ENCODE results near the gene C15orf40. TPM values are rescaled to one million over a fixed set of nuclear protein-coding genes. Genes with fewer than 3 reads are reported as not detected.
"Not testable (repeated sequence)": the region's sequence is repeated elsewhere in the genome, so short reads cannot be mapped to it uniquely, and the experiment has no call there.

C15orf40 gene
- total RNA-seq, 4 donors from 2014 or later, result 10.7 to 33.8 (median 19.9) TPM

DNA sequence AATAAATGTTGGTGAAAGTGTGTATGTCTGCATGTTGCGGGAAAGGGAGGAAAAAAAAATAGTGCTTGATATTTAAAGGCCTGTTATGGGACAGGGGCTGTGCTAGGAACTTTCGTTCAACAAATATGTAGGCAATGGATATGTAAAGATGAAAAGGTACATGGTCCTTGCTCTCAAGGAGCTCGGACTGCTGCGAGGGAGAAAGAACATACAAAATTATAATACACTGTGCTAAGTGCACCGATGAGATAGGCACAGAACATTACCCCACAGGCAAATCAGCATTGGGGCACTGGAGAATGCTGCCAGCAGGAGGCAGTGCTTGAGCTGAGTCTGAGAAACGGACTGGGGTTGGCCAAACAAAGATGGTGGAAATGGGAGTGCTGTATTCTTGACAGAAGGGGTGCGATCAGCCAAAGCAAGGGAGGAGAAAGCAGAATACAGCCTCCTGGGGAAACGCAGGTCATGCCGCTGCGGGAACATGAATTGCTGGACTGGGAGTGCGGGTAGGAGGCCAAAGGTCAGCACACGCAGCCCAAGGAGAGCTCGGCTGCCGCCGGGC lies 649 bp downstream of the C15orf40 start:
- peak; percentile 55 to 87 (median 84) for DNase-seq
- no peak for TF ChIP-seq POLR2A (IDR thresholded peaks at IDR 0.05)
- TF ChIP-seq, protein P1, sequence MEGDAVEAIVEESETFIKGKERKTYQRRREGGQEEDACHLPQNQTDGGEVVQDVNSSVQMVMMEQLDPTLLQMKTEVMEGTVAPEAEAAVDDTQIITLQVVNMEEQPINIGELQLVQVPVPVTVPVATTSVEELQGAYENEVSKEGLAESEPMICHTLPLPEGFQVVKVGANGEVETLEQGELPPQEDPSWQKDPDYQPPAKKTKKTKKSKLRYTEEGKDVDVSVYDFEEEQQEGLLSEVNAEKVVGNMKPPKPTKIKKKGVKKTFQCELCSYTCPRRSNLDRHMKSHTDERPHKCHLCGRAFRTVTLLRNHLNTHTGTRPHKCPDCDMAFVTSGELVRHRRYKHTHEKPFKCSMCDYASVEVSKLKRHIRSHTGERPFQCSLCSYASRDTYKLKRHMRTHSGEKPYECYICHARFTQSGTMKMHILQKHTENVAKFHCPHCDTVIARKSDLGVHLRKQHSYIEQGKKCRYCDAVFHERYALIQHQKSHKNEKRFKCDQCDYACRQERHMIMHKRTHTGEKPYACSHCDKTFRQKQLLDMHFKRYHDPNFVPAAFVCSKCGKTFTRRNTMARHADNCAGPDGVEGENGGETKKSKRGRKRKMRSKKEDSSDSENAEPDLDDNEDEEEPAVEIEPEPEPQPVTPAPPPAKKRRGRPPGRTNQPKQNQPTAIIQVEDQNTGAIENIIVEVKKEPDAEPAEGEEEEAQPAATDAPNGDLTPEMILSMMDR (IDR thresholded peaks at IDR 0.05), result peak; percentile 30 to 80 (median 70)
- no peaks in the 10 kb centered on the region for H3K27me3 ChIP-seq
- no peaks in the 10 kb centered on the region for H3K9me3 ChIP-seq
- H3K4me1 ChIP-seq, result peaks cover 0 to 21% (median 8%) of the 10 kb centered on the region in 4 donors
- peaks cover 0 to 39% (median 0%) of the 10 kb centered on the region in 3 donors for H3K36me3 ChIP-seq
- H3K27ac ChIP-seq, result peak overlapping the region; percentile 70 to 90 (median 84)
- peak overlapping the region; percentile 67 to 94 (median 80) for H3K4me3 ChIP-seq

DNA sequence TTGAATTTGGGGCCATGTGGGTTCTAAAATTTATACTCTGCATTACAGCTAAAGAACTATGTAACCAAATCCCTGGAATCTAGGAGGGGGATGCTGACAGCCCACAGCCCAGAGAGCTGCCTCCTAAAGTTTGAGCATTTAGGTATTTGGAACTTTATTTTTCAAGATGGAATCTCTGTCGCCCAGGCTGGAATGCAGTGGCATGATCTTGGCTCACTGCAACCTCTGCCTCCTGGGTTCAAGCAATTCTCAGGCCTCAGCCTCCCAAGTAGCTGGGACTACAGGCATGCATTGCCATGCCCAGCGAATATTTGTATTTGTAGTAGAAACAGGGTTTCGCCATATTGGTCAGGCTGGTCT lies 10.8 kb downstream of the C15orf40 start:
- peaks cover 0 to 10% (median 0%) of the 10 kb centered on the region in 3 donors for H3K36me3 ChIP-seq
- H3K9me3 ChIP-seq, H3K4me3 ChIP-seq, H3K27me3 ChIP-seq, DNase-seq, H3K27ac ChIP-seq, H3K4me1 ChIP-seq: not testable (repeated sequence)

DNA sequence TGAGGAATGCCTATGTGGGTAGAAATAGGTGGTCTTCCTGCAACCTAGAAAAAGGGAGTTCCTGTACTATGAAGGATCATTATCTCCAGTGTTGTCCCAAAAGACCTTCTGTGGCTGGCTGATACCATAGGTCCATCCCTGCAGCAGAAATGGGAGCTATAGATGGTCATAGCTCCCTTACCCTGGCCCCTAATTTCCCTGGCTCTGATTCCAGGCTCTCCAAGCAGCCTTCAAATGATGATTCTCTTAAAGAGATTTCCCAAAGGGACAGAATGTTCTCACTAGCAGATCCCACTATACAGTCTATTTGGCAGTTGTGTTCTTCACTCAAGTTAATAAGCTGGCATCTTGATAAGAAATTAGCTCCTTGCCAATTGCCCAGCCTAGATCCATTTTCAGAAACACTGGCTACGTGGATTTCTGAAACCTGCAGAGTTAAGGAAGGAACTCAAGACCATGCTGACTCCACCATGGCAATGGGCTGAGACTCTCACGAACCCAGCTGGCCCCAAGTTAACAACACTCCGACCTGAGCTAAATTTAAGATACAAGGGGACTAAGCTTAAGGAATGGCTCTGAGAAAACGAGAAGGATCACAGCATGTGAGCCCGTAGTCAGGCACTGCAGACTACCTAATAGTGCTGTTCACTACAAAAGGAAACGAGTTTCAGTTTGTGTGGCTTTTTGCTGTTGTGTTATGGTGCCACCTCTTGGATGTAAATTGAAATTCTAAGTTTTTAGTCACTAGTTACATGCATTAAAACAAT lies 11.4 kb downstream of the C15orf40 start:
- no peak overlapping the region for H3K27ac ChIP-seq
- no peaks in the 10 kb centered on the region for H3K27me3 ChIP-seq
- peaks cover 0 to 5% (median 0%) of the 10 kb centered on the region in 3 donors for H3K36me3 ChIP-seq
- no peak for TF ChIP-seq POLR2A (IDR thresholded peaks at IDR 0.05)
- TF ChIP-seq, protein P1 (IDR thresholded peaks at IDR 0.05), result peak in 5 of 6 experiments; percentile 24 to 58 (median 43)
- H3K9me3 ChIP-seq, result no peaks in the 10 kb centered on the region
- H3K4me1 ChIP-seq, result no peaks in the 10 kb centered on the region
- no peak for DNase-seq
- peak overlapping the region in 1 of 4 donors; percentile 24 for H3K4me3 ChIP-seq

DNA sequence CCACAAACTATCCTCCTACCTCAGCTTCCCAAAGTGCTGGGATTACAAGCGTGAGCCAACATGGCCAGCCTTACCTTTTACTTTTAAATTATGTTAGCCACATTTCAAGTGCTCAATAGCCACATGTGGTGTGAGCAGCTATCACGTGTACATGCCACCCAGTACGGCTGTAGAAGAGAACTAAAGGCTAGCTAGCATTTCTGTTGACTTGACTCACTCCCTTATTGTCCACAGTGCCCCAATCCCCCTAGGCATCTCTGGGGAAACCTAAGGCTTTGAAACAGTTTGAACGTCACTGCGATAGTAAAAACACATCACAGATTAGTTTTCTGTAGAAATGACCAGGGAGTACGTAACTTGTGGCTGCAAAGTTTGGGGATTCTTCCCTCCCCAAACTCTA lies 12.0 kb downstream of the C15orf40 start:
- no peaks in the 10 kb centered on the region for H3K4me1 ChIP-seq
- TF ChIP-seq POLR2A (IDR thresholded peaks at IDR 0.05), result no peak
- no peak overlapping the region for H3K4me3 ChIP-seq
- H3K27me3 ChIP-seq, result no peaks in the 10 kb centered on the region
- no peaks in the 10 kb centered on the region for H3K9me3 ChIP-seq
- no peak overlapping the region for H3K27ac ChIP-seq
- no peak for DNase-seq
- H3K36me3 ChIP-seq, result no peaks in the 10 kb centered on the region

DNA sequence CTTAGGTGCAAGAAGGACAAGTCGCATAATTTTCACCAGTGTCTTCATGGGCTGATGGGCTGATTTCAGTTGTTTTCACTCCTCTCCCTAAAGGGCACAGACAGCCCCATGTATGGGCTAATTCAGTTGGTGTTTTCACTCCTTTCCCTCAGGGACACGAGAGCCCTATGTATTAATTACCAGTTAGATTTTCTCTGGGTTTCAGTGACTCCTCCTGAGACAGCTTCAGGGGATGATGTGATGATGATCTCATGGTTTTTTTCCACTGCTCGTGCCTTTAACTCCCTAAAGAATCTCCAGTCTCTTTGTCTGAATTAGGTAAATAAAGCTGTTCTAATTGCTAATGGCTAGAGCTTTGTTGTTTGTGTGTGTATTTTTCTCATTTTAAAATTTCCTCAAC lies 15.5 kb downstream of the C15orf40 start:
- H3K27ac ChIP-seq, result no peak overlapping the region
- no peaks in the 10 kb centered on the region for H3K9me3 ChIP-seq
- peaks cover 0 to 10% (median 0%) of the 10 kb centered on the region in 3 donors for H3K36me3 ChIP-seq
- no peak overlapping the region for H3K4me3 ChIP-seq
- H3K4me1 ChIP-seq, result no peaks in the 10 kb centered on the region
- H3K27me3 ChIP-seq, result no peaks in the 10 kb centered on the region
- DNase-seq, result no peak
- TF ChIP-seq POLR2A (IDR thresholded peaks at IDR 0.05), result no peak
- TF ChIP-seq, protein P1 (IDR thresholded peaks at IDR 0.05), result no peak

DNA sequence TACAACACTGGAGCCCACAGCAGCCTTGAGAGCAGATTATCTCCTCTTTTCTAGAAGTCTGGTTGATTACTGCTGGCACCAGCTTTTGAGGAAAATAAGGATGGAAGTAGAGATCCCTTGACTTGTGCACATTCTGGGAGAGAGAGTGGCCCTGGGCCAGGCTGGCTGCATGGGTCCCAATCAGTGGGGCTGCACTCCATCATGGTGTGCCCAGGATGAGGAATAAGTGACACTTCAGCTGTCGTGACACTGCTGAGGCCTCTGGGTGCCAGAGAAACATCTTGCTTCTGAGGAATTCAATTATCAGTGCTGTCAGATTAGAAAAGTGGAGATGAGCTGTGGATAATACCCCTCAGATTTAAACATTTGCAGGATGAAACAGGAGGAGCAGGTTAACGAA lies 16.4 kb downstream of the C15orf40 start:
- TF ChIP-seq, protein P1 (IDR thresholded peaks at IDR 0.05), result no peak
- TF ChIP-seq POLR2A (IDR thresholded peaks at IDR 0.05), result no peak
- no peak for DNase-seq
- no peak overlapping the region for H3K4me3 ChIP-seq

More for the DNA sequence above, 16.4 kb downstream of the C15orf40 start:
- Histone ChIP-seq H3K27me3 (no peaks in the 10 kb centered on the region), H3K27ac (no peak overlapping the region), H3K36me3 (peaks cover 0 to 14% (median 0%) of the 10 kb centered on the region in 3 donors), H3K9me3 (no peaks in the 10 kb centered on the region), H3K4me1 (no peaks in the 10 kb centered on the region)

All from Peyer's patch (tissue), 4 donors.